ENCODE results near the gene MATCAP1. TPM values are rescaled to one million over a fixed set of nuclear protein-coding genes. Genes with fewer than 3 reads are reported as not detected.

The MATCAP1 gene
- total and polyA plus RNA-seq, 2 of the 13 experiments (the other 11 are each of a cell fraction or from before 2014, with no cell fraction given) = 11.2 to 24.5 TPM

DNA sequence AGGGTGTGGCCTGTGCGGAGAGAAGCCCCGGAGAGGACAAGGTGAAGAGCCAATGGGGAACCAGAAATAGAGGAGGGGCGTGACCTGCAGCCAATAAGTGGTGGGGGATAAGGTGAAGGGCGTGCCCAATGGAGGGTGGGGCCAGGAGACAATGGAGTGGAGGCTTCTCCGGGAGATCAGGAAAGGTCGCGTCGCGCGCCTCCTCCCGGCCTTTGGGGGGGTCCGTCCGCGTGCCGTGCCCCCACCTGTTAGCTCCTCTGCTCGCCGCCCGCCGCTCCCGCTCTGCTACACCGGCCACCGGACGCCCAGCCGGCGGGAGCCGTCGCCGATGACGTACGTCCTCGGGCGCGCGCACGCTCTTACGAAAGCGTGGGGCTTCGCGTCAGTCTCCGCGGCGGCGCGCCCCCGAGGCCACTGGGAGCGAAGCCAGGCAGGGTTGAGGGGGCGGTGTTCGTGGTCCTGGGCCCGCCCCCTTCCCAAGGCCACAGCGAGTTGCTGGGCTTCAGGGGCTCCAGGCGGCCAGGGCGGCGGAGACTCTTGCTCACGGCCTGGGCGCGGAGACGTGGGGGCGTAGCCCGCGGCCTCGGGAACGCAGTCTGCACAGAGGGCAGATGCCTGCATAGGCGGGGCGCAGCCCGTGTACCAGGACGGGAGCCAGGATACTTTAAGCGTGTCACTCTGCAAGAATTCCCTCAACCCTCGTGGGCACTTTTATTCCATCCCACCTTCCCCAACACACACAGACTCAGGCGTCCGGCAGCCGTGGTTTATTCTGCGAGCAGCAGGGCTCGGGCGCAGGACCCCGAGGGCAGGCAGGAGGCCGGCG is at the start of gene MATCAP1 (continued):
- TF ChIP-seq, protein P1, sequence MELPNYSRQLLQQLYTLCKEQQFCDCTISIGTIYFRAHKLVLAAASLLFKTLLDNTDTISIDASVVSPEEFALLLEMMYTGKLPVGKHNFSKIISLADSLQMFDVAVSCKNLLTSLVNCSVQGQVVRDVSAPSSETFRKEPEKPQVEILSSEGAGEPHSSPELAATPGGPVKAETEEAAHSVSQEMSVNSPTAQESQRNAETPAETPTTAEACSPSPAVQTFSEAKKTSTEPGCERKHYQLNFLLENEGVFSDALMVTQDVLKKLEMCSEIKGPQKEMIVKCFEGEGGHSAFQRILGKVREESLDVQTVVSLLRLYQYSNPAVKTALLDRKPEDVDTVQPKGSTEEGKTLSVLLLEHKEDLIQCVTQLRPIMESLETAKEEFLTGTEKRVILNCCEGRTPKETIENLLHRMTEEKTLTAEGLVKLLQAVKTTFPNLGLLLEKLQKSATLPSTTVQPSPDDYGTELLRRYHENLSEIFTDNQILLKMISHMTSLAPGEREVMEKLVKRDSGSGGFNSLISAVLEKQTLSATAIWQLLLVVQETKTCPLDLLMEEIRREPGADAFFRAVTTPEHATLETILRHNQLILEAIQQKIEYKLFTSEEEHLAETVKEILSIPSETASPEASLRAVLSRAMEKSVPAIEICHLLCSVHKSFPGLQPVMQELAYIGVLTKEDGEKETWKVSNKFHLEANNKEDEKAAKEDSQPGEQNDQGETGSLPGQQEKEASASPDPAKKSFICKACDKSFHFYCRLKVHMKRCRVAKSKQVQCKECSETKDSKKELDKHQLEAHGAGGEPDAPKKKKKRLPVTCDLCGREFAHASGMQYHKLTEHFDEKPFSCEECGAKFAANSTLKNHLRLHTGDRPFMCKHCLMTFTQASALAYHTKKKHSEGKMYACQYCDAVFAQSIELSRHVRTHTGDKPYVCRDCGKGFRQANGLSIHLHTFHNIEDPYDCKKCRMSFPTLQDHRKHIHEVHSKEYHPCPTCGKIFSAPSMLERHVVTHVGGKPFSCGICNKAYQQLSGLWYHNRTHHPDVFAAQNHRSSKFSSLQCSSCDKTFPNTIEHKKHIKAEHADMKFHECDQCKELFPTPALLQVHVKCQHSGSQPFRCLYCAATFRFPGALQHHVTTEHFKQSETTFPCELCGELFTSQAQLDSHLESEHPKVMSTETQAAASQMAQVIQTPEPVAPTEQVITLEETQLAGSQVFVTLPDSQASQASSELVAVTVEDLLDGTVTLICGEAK (IDR thresholded peaks at IDR 0.05) = no peak
- TF ChIP-seq, protein P1 (CRISPR knock-in tag; IDR thresholded peaks at IDR 0.05) = no peak; the same call in none of the 2 replicates
- TF ChIP-seq, protein P2, sequence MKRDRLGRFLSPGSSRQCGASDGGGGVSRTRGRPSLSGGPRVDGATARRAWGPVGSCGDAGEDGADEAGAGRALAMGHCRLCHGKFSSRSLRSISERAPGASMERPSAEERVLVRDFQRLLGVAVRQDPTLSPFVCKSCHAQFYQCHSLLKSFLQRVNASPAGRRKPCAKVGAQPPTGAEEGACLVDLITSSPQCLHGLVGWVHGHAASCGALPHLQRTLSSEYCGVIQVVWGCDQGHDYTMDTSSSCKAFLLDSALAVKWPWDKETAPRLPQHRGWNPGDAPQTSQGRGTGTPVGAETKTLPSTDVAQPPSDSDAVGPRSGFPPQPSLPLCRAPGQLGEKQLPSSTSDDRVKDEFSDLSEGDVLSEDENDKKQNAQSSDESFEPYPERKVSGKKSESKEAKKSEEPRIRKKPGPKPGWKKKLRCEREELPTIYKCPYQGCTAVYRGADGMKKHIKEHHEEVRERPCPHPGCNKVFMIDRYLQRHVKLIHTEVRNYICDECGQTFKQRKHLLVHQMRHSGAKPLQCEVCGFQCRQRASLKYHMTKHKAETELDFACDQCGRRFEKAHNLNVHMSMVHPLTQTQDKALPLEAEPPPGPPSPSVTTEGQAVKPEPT (CRISPR knock-in tag; IDR thresholded peaks at IDR 0.05; ENCODE audit: low read depth) = no peak; the same call in 1 of the 2 replicates
- TF ChIP-seq HNRNPH1 (optimal IDR thresholded peaks at IDR 0.05; ENCODE audit: low read depth, low read length) (no peak), CAMTA2 (CRISPR knock-in tag; IDR thresholded peaks at IDR 0.05; ENCODE audit: borderline replicate concordance) (no peak), ZNF224 (CRISPR knock-in tag; IDR thresholded peaks at IDR 0.05) (peak; percentile 25; the same call in 1 of the 2 replicates), ONECUT2 (CRISPR knock-in tag; IDR thresholded peaks at IDR 0.05) (no peak)
- TF ChIP-seq, protein P3, sequence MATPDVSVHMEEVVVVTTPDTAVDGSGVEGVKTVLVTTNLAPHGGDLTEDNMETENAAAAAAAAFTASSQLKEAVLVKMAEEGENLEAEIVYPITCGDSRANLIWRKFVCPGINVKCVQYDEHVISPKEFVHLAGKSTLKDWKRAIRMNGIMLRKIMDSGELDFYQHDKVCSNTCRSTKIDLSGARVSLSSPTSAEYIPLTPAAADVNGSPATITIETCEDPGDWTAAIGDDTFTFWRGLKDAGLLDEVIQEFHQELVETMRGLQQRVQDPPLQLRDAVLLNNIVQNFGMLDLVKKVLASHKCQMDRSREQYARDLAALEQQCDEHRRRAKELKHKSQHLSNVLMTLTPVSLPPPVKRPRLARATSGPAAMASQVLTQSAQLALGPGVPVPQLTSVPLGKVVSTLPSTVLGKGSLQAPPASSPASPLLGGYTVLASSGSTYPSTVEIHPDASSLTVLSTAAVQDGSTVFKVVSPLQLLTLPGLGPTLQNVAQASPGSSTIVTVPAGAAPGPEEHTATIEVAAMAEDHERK (CRISPR knock-in tag; IDR thresholded peaks at IDR 0.05; ENCODE audit: low read depth) = peak; percentile 97
- TF ChIP-seq, protein P4, sequence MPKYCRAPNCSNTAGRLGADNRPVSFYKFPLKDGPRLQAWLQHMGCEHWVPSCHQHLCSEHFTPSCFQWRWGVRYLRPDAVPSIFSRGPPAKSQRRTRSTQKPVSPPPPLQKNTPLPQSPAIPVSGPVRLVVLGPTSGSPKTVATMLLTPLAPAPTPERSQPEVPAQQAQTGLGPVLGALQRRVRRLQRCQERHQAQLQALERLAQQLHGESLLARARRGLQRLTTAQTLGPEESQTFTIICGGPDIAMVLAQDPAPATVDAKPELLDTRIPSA (CRISPR knock-in tag; IDR thresholded peaks at IDR 0.05; ENCODE audit: borderline replicate concordance) = no peak

Data from HepG2 (cell line).